ENCODE data around the gene FAM83G. TPM values are rescaled to one million over a fixed set of nuclear protein-coding genes. Genes with fewer than 3 reads are reported as not detected.

FAM83G gene
- 10.6 and 15.9 TPM in 2 replicates for total RNA-seq

GRCh38 chr17:19004421-19005136 is at the start of gene FAM83G:
FAM83G (minus strand) TSS chr17:19004764; CDS start chr17:19004041, 723 bp downstream.

GRCh38 chr17:19046782-19047375 is 42.3 kb upstream of the FAM83G start, which contains the start of gene GRAP:
GRAP (minus strand) TSS chr17:19046957; CDS start chr17:19046926, 31 bp downstream.

GRCh38 chr17:18951941-18952842 is 52.4 kb downstream of the FAM83G start, which contains the start of gene SLC5A10:
SLC5A10 (plus strand) TSS chr17:18952165; CDS start chr17:18952206, 41 bp downstream.

Other genes with a start within 250 kb of the FAM83G start
- 61.9 and 79.6 TPM in 2 replicates for gene TVP23B, start 223.6 kb downstream of the FAM83G start, total RNA-seq
- 25.8 and 37.8 TPM in 2 replicates for gene PRPSAP2, start 146.6 kb downstream of the FAM83G start, total RNA-seq
- not detected in 2 replicates for gene SLC5A10, start 52.6 kb downstream of the FAM83G start, total RNA-seq
- gene GRAP, start 42.2 kb upstream of the FAM83G start, total RNA-seq, result 0.15 and 0.33 TPM in 2 replicates
- 0.15 and 0.66 TPM in 2 replicates for gene GRAPL, start 122.8 kb upstream of the FAM83G start, total RNA-seq
- gene EPN2, start 232.6 kb upstream of the FAM83G start, total RNA-seq, result 27.2 and 35.6 TPM in 2 replicates

Data from smooth muscle cell of trachea (primary cell).